ENCODE data around the gene HTRA3. TPM values are rescaled to one million over a fixed set of nuclear protein-coding genes. Genes with fewer than 3 reads are reported as not detected.

Gene HTRA3
- total RNA-seq, 1 donor from 2014 or later: 1.7 TPM

DNA sequence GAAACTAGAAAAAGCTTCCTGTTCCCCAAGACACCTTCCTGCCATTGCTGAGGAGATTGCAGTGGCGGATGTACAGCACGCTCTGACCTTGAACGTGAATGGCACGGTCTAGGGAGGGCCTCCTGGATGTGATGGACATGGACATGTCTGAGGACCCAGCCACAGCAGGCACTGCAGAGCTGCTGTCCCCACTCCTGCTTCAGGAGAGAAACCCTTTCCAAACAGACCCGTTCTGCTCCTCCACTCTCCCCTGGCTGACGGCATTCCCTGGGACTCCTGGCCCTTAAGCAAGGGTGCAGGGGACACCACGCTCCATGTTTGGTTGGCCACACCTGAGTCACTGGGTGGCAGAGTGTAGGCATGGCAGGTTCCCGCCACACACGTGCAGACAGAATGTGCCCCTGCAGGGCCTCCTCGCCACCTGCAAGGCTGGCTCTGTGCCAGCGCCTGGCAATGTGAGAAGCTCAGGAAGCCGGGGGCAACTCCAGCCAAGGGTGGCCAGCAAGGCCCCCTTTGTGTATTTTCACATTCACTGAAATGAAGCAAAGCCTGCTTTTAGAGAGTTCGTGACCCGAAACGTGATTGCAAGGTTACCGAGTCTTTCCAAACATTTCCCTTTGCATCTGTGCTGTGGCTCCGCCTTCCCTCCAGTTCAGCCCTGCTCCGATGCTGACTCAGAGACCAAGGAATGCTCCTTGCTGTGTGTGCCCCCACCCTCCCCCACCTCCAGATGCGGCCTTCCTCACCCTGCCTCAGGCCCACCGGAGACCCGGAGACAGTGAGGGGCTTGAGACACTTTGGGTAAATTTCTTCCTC is 46.1 kb downstream of the HTRA3 start:
- no peaks in the 10 kb centered on the region for H3K36me3 Mint-ChIP-seq (ENCODE audit: low read depth, unreplicated experiment)
- no peaks in the 10 kb centered on the region for H3K9me3 Mint-ChIP-seq (ENCODE audit: unreplicated experiment)
- H3K4me3 Mint-ChIP-seq (ENCODE audit: unreplicated experiment): no peak overlapping the region
- H3K4me1 Mint-ChIP-seq (ENCODE audit: unreplicated experiment): no peaks in the 10 kb centered on the region
- no peak for DNase-seq (ENCODE audit: low spot score)
- H3K27me3 Mint-ChIP-seq (ENCODE audit: unreplicated experiment): peaks cover 1% of the 10 kb centered on the region
- no peak overlapping the region for H3K27ac Mint-ChIP-seq (ENCODE audit: unreplicated experiment)
- no peak for TF ChIP-seq CTCF (IDR thresholded peaks at IDR 0.05; ENCODE audit: unreplicated experiment)

DNA sequence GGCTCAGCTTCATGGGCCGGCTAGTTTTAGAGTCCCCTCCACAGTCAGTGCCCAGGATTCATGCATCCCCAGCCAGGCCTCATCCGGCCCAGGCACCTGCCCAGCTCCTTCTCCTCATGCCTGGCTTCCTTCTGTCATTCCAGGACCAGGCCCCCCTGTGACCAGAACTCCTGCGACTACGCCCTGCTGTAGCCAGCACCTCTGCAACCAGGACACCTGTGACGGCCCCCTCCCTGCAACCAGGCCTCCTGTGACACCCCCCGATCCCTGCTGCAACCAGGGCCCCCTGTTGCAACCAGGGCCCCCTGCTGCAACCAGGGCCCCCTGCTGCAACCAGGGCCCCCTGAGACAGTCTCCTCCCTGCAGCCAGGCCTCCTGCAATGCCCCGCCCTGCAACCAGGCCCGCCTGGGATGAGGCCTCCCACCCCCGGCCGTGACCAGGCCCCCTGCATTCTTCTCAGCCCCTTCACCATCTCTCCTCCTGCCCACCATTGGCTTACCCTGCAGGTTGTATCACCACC is 46.8 kb downstream of the HTRA3 start:
- no peaks in the 10 kb centered on the region for H3K9me3 Mint-ChIP-seq (ENCODE audit: unreplicated experiment)
- DNase-seq (ENCODE audit: low spot score): no peak
- no peak for TF ChIP-seq CTCF (IDR thresholded peaks at IDR 0.05; ENCODE audit: unreplicated experiment)
- H3K27ac Mint-ChIP-seq (ENCODE audit: unreplicated experiment): no peak overlapping the region
- peaks cover 1% of the 10 kb centered on the region for H3K27me3 Mint-ChIP-seq (ENCODE audit: unreplicated experiment)
- H3K4me1 Mint-ChIP-seq (ENCODE audit: unreplicated experiment): no peaks in the 10 kb centered on the region
- H3K36me3 Mint-ChIP-seq (ENCODE audit: low read depth, unreplicated experiment): no peaks in the 10 kb centered on the region
- H3K4me3 Mint-ChIP-seq (ENCODE audit: unreplicated experiment): no peak overlapping the region

GRCh38 chr4:8316911-8317351 is 47.4 kb downstream of the HTRA3 start:
- Mint-ChIP-seq H3K36me3 (ENCODE audit: low read depth, unreplicated experiment) (no peaks in the 10 kb centered on the region), H3K9me3 (ENCODE audit: unreplicated experiment) (no peaks in the 10 kb centered on the region), H3K27me3 (ENCODE audit: unreplicated experiment) (peaks cover 1% of the 10 kb centered on the region), H3K4me1 (ENCODE audit: unreplicated experiment) (no peaks in the 10 kb centered on the region), H3K27ac (ENCODE audit: unreplicated experiment) (no peak overlapping the region), H3K4me3 (ENCODE audit: unreplicated experiment) (no peak overlapping the region)
- TF ChIP-seq CTCF (IDR thresholded peaks at IDR 0.05; ENCODE audit: unreplicated experiment): no peak
- DNase-seq (ENCODE audit: low spot score): no peak

- no peaks in the 10 kb centered on the region for H3K4me1 Mint-ChIP-seq (ENCODE audit: unreplicated experiment)
- TF ChIP-seq CTCF (IDR thresholded peaks at IDR 0.05; ENCODE audit: unreplicated experiment): no peak
Measured at GRCh38 chr4:8317474-8317873, 47.9 kb downstream of the HTRA3 start.

DNA sequence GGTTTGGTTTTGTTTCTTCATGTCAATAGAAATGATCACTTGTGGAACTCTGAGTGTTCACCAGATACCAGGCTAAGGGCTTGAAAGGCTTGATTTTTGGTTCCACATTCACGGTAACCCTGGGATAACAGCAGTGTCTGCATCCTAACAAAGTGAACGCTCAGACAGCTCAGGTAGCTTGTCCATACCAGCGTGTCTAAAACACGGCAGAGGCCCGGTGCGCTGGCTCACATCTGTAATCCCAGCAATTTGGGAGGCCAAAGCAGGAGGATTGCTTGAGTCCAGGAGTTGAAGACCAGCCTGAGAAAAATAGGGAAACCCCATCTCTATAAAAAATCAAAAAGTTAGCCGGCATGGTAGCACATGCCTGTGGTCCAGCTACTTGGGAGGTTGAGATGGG is 49.0 kb downstream of the HTRA3 start:
- Mint-ChIP-seq H3K4me1 (ENCODE audit: unreplicated experiment) (no peaks in the 10 kb centered on the region), H3K27me3 (ENCODE audit: unreplicated experiment) (peaks cover 1% of the 10 kb centered on the region), H3K36me3 (ENCODE audit: low read depth, unreplicated experiment) (no peaks in the 10 kb centered on the region), H3K9me3 (ENCODE audit: unreplicated experiment) (no peaks in the 10 kb centered on the region), H3K4me3 (ENCODE audit: unreplicated experiment) (no peak overlapping the region), H3K27ac (ENCODE audit: unreplicated experiment) (no peak overlapping the region)
- TF ChIP-seq CTCF (IDR thresholded peaks at IDR 0.05; ENCODE audit: unreplicated experiment): no peak
- DNase-seq (ENCODE audit: low spot score): no peak

More at GRCh38 chr4:8317474-8317873, 47.9 kb downstream of the HTRA3 start:
- H3K27me3 Mint-ChIP-seq (ENCODE audit: unreplicated experiment): peaks cover 1% of the 10 kb centered on the region
- H3K4me3 Mint-ChIP-seq (ENCODE audit: unreplicated experiment): no peak overlapping the region
- DNase-seq (ENCODE audit: low spot score): no peak
- no peak overlapping the region for H3K27ac Mint-ChIP-seq (ENCODE audit: unreplicated experiment)
- no peaks in the 10 kb centered on the region for H3K36me3 Mint-ChIP-seq (ENCODE audit: low read depth, unreplicated experiment)
- H3K9me3 Mint-ChIP-seq (ENCODE audit: unreplicated experiment): no peaks in the 10 kb centered on the region

All from endothelial cell (in vitro differentiated cells).